Prostate gland (tissue), 2 donors: Measurements from ENCODE around the gene GLI2. TPM values are rescaled to one million over a fixed set of nuclear protein-coding genes. Genes with fewer than 3 reads are reported as not detected.

Experiments
- DNase-seq: peaks from one replicate; pipeline ENCODE4 v3.0.0-alpha.2; 2019; ENCODE audit warnings: low spot score
- H3K27ac ChIP-seq, 2 donors: fragments of 200-600 bp; sonication (generic); 2 replicates each; pipeline ENCODE4 v1.5.1; 2017 to 2019
- H3K27me3 ChIP-seq: fragments of 200-600 bp; sonication (generic); replicated peaks from 2 replicates; pipeline ENCODE4 v1.5.1; 2019; ENCODE audit not compliant: insufficient read depth
- H3K36me3 ChIP-seq, 2 donors: fragments of 200-600 bp; sonication (generic); 1 replicate in 1 of 2; 2 replicates in 1 of 2; pipeline versions ENCODE4 v1.5.1 to v1.8.1; 2017 to 2019
- H3K4me1 ChIP-seq: fragments of 200-600 bp; sonication (generic); replicated peaks from 2 replicates; pipeline ENCODE4 v1.5.1; 2019
- H3K4me3 ChIP-seq, 2 donors: fragments of 200-600 bp; sonication (generic); 2 replicates each; pipeline ENCODE4 v1.5.1; 2017 to 2019
- H3K9me3 ChIP-seq: fragments of 200-600 bp; sonication (generic); 2 replicates; pipeline ENCODE4 v1.5.1; 2017
- POLR2A ChIP-seq: fragments of 450-650 bp; IDR thresholded peaks from one replicate; pipeline ENCODE4 v1.6.1; 2016; ENCODE audit warnings: antibody characterized with exemption, mild to moderate bottlenecking
- POLR2AphosphoS5 ChIP-seq: sonication (generic); formaldehyde crosslinking; IDR thresholded peaks from one replicate; pipeline ENCODE4 v1.6.1; 2017; ENCODE audit warnings: antibody characterized with exemption
- WGBS: methylation state at CpG from one replicate; pipeline ENCODE4 v1.1.5; 2018; 5-methylcytosine and 5-hydroxymethylcytosine counted together
- intact Hi-C: fragments of 100-400 bp; cut with DNase I; formaldehyde crosslinking; loops from one replicate; pipeline ENCODE4 v1.14.2; 2022
- total RNA-seq, 2 donors: library from RNA; depleted of rRNA; stranded (reverse); fragments of >200 nt; gene quantifications; one replicate each; pipeline ENCODE4 v1.1.0, GENCODE V29; 2016
- TF ChIP-seq, protein P1 (sequence below), 4 experiments: fragments of 200-600 bp in 2 of 4; fragments of 450-650 bp in 2 of 4; sonication (generic) in 2 of 4; IDR thresholded peaks; 1 replicate in 3 of 4; 2 replicates in 1 of 4; pipeline ENCODE4 v1.5.1; 2016 to 2019; ENCODE audit warnings: antibody characterized with exemption in 4 of 4, mild to moderate bottlenecking in 2 of 4, moderate library complexity in 2 of 4

Gene GLI2
- total RNA-seq, 2 donors from 2014 or later = 3.8 to 16.4 TPM

DNA sequence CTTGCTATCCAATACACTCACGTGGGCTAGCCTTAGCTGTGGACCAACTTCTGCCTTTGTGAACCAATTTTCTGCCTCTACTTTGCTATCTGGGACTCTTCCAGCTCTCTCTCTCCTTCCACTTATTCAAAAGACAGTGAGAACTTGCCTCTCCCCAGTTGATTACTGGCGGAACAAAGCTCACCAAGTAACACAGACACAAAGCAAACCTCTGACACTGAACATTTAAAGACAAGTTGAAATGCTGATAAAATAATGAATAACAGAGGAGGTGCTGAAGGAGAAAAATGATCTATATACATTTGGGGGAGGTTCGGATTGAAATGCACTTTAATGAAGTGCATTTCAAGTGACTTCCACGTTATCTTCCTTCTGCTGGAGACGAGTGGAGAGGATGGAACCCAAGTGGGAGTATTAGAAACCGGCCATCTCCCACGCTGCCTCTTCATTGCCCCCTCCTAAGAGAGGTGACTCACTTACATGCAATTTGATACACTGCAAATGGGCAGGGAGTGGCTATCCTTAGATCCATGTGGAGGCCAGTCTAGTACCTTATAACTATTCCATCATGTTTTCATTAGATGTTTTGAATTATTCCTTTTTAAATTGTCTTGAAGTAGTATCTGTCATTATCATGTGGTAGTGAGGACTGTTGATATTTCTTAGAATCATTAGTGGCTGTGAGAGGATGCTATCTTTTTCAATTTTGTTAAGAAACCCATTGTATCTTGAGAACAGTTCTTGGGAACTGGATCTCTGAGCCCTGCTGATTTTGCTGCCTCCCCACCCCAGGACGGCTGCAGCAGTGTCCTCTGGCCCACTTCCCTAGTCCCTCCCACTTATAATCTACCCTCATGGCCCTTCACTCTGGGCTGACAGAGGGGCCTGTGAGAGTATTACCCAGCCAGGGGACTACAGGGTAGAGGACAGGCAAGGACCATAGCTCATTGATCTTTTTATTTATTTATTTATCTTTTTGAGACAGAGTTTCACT is 6.0 kb upstream of the GLI2 start:
- intact Hi-C loops = loop anchor here (10.0 kb wide), 1 partner anchor 135 kb away; no protein-coding TSS in a partner anchor
- Histone ChIP-seq H3K27ac (no peak overlapping the region), H3K9me3 (no peaks in the 10 kb centered on the region), H3K4me1 (no peaks in the 10 kb centered on the region), H3K36me3 (no peaks in the 10 kb centered on the region), H3K27me3 (no peaks in the 10 kb centered on the region), H3K4me3 (no peak overlapping the region)
- 43% methylated on average over 8 of the region's 8 CpGs for WGBS
- no peak for TF ChIP-seq POLR2A
- DNase-seq = no peak

DNA sequence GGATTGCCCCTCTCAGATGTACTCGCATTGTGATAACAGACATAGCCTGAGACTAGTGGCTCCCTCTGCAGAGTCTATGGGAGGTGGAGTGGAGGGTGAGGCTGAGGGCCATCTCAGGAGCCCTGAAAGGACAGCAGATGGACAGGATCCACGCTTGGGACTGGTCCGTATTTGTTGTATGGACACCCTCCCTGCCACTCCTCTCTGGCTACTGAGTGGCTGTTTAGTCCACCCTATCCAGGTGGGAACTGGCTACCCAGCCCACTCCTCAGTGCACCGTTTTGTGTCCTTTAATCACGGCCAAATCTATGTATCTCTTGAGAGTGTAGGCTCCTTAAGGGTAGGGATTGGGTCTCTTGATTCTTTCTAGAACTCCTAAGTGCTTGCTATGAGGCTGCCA is 4.5 kb upstream of the GLI2 start:
- TF ChIP-seq, protein P1, sequence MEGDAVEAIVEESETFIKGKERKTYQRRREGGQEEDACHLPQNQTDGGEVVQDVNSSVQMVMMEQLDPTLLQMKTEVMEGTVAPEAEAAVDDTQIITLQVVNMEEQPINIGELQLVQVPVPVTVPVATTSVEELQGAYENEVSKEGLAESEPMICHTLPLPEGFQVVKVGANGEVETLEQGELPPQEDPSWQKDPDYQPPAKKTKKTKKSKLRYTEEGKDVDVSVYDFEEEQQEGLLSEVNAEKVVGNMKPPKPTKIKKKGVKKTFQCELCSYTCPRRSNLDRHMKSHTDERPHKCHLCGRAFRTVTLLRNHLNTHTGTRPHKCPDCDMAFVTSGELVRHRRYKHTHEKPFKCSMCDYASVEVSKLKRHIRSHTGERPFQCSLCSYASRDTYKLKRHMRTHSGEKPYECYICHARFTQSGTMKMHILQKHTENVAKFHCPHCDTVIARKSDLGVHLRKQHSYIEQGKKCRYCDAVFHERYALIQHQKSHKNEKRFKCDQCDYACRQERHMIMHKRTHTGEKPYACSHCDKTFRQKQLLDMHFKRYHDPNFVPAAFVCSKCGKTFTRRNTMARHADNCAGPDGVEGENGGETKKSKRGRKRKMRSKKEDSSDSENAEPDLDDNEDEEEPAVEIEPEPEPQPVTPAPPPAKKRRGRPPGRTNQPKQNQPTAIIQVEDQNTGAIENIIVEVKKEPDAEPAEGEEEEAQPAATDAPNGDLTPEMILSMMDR (IDR thresholded peaks at IDR 0.05) = no peak
- no peak for TF ChIP-seq POLR2AphosphoS5
- no peak for TF ChIP-seq POLR2A
- intact Hi-C loops = loop anchor here (10.0 kb wide), 1 partner anchor 134 kb away; no protein-coding TSS in a partner anchor
- Histone ChIP-seq H3K9me3 (no peaks in the 10 kb centered on the region), H3K4me3 (no peak overlapping the region), H3K27me3 (no peaks in the 10 kb centered on the region), H3K4me1 (no peaks in the 10 kb centered on the region), H3K27ac (no peak overlapping the region), H3K36me3 (no peaks in the 10 kb centered on the region)
- no peak for DNase-seq
- 91% methylated on average over 5 of the region's 5 CpGs for WGBS

- DNase-seq = no peak
- Histone ChIP-seq H3K27ac (peak overlapping the region in 1 of 2 donors; percentile 14), H3K4me3 (no peak overlapping the region), H3K4me1 (peaks cover 7% of the 10 kb centered on the region), H3K27me3 (no peaks in the 10 kb centered on the region), H3K9me3 (no peaks in the 10 kb centered on the region), H3K36me3 (no peaks in the 10 kb centered on the region)
- 87% methylated on average over 14 of the region's 14 CpGs for WGBS
- intact Hi-C loops = loop anchor here (10.0 kb wide), 1 partner anchor 132 kb away; no protein-coding TSS in a partner anchor
- TF ChIP-seq POLR2A (no peak), POLR2AphosphoS5 (no peak)
- TF ChIP-seq, protein P1 (IDR thresholded peaks at IDR 0.05) = no peak
Observed at GRCh38 chr2:120732506-120733237, 3.0 kb upstream of the GLI2 start.

DNA sequence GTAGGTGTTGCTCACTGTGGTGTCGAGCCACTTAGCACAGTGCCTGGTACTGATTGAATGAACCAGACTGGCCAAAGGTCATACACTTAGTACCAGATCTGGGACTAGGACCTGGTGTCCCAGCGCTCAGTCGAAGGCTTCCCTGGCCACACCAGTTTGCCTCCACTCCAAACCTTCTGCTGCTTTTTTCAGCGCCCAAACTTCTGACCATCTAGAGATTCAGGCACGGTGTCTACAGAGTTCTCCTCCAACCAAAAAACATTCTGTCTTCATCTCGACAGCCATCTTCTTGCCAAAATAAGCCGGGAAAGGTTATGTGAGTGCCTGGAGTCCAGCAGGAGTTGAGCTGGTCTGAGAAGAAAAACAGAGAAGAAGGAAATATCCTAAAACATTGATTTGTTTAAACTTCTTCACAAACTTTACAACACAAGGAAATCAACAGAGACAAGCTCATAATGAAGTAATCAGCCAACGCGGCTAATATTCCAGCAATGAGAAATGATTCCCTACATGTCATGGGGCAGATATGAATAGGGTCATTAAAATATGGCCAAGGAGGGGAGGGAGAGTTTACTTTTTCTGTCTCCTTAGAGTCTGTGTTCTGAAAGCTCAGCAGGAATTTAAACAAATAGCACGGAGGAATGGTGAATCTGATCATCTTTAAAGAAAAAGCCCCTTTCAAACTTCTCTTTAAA is 2.3 kb upstream of the GLI2 start:
- TF ChIP-seq, protein P1 (IDR thresholded peaks at IDR 0.05) = no peak
- TF ChIP-seq POLR2AphosphoS5 (no peak), POLR2A (no peak)
- DNase-seq = no peak
- intact Hi-C loops = loop anchor here (10.0 kb wide), 1 partner anchor 131 kb away; no protein-coding TSS in a partner anchor
- Histone ChIP-seq H3K4me1 (peaks cover 7% of the 10 kb centered on the region), H3K27ac (peak overlapping the region in 1 of 2 donors; percentile 14), H3K9me3 (no peaks in the 10 kb centered on the region), H3K27me3 (no peaks in the 10 kb centered on the region), H3K4me3 (no peak overlapping the region), H3K36me3 (no peaks in the 10 kb centered on the region)
- 69% methylated on average over 10 of the region's 10 CpGs for WGBS
